CD4-positive, alpha-beta T cell treated with Interferon alpha-2 for 1 hour (primary cell): ENCODE measurements around the gene TSC22D1.

Experiments used
- DNase-seq, 2 donors: peaks; one replicate each; pipeline ENCODE4 v3.0.0-alpha.2; 2020 to 2022

The TSC22D1 gene

DNA sequence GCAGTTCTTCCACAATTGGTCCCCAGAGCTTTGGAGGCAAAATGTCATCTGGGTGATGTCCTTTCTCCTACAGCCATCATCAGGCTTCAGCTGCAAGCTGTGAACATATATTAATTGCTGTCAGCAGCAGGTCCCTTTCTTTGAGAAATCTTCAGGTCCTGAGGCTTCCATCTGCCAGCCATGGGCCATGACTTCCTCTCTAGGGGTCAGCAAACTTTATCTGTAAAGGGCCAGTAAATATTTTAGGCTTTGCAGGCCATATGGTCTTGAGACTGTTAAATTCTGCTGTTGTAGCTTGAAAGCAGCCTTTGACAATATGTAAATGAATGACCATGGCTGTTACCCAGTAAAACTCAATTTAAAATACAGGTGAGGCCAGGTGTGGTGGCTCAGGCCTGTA, 175.4 kb downstream of the TSC22D1 start:
- no peak for DNase-seq

- DNase-seq = no peak
These were observed 177.1 kb downstream of the TSC22D1 start for GRCh38 chr13:44399074-44399473.

DNA sequence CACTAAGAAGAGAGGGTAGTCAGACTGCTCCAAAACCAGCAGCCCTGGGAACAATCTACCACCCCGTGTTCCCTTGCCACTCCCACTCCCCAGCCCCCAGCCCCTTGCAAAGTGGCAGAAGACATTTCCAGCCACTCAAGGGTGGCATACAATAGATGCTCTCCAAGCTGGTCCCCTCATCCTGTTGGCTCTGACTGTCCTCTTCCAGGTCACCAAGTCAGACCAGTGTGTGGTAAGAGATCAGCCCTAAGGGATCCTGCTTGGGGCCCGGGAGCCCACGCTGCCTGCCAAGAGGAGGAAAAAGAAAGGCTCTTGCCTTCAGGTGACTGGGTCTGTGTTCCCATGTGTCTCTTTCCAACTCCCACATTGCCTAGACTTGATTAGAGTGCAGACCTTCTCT, 177.5 kb downstream of the TSC22D1 start:
- no peak for DNase-seq

DNA sequence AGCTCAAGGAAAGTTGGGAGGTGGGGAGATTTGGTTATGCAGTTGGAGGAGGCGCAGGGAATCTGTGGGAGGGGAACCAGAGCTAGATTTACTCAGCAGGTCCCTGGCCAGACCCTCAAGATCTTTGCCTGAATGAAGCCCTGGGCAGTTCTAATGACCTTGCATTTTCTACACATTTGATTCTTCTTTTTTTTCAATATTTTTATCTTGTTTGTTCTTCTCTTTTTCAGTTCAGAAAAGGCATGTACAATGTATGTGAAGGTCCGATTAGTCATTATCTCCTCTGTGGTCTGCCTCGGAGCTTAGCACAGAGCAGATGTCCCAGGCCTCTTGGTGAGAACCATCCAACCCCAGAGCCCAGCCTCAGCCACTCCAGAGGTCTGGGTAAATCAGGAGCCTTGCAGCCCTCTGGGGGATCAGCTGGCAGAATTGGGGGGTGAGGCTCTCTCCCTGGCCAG, 178.3 kb downstream of the TSC22D1 start:
- DNase-seq = no peak

- no peak for DNase-seq
These were observed 179.2 kb downstream of the TSC22D1 start for GRCh38 chr13:44396701-44397580.

DNA sequence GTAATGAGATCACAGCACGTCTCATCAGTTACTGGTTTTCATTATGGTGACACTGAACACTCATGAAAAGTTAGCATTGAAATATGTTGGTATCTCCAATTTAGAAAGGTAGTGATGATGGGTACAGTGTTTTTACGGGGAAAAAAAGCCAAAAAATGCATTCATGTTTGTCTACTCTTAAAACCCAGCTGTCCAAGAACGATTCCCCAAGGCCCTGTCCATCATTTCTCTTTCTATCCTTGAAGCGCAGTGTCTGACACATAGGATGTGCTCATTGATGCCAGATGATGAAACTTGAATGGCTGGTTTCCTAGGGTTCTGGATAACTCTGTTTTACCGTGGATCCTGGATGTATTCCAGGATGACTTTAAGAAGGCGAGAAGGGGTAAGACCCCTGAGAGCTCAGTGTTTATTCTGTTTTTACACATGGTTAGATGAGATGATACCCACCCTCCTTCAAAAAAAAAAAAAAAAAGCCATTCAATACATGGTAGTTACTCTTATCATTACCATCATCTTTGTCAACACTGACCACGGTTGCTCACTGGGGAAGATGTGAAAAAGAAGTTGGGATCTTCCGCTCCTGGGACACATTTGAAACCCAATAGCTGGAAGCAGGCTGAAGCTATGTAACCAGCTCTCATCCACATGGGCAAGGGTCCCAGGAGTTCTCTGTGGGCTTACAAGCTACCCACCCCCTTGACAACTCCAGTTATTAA, 180.0 kb downstream of the TSC22D1 start:
- DNase-seq = no peak

DNA sequence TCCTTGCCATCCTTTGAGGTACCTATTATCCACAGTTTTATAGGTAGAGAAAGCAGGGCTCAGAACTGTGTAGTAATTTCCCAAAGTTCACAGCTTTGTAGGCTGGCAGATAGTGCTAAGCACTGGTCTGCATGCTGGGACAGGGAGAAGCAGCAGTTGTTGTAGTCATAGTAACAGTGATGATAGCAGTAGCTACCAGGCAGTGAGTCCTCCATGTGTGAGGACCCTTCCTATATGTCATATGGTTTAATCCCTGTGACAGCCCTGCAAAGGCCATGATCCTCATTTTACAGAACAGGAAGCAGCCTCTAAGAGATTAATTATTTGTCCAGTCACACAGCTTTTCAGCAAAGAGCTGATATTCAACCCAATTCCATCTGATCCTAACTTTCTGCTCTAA, 181.5 kb downstream of the TSC22D1 start:
- DNase-seq = no peak

DNA sequence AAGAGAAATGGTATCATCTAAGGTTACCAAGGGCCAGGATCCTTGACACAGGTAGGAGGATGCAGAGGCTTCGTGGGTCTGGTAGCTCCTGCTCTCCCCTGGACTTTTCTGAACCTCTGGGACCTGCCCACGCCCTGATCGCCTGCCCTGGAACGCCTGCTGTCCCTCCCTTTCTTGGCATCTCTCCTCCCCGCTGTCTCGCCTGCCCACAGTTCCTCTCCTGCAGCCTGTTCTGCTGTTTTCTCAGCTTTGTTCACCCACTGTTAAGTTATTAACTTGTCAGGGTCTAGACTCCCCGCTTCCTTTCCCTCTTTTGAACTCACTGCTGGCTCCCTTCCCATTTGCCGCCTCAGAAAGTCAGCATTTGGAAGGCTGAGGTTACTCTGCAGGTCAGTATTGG, 182.7 kb downstream of the TSC22D1 start:
- DNase-seq = no peak

DNA sequence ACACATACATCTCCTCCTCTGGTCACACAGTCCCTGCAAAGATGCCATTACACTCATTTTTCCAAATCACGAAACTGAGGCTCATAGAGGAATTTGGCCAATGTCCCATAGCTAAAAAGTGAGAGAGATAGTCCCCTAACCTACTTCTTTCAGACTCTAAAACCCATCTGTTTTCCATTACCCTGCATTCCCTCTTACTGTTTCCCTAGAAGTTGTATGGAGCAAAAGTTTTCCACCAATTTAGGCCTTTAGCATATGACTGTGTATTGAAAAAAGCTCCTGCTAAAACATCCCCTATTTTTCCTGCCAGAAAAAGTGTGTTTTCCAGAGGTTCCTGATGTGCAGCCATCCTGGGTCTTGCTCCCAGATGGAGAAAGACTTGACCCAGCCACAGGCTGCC, 186.3 kb downstream of the TSC22D1 start:
- no peak for DNase-seq

- DNase-seq = no peak
These were observed 187.0 kb downstream of the TSC22D1 start for GRCh38 chr13:44389060-44389666.

DNA sequence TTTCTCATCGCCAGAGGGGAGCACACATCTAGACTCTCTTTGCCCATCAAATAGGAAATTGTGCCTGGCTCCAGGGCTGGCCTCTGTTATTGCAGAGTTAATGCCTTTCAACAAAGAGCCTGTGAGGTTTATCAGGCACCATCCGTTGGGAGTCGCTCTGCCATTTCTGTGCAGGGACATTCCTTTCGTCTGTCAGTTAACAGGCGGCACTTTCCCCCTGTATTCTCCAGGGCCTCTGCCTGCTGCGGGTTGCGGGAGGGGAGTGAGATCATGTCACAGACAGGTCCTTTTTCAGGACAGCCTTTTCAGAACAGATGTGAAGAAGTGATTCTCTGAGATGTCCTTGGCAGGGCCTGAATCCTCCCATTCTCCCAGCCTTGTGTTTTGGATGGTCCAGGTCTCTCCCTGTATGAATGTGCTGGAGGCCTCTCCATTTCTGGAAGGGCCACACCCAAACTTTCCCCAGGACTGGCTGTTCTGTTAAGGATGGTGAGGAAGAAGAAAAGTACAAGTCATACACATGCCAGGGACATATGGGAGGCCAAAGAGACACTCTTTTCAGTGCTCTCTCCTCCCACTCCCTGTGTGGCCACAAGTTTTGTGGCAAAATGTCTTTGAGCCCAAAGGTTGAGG, 187.6 kb downstream of the TSC22D1 start:
- DNase-seq = no peak

GRCh38 chr13:44386913-44387556, 189.1 kb downstream of the TSC22D1 start:
- DNase-seq = no peak

GRCh38 chr13:44385847-44386246, 190.3 kb downstream of the TSC22D1 start:
- DNase-seq = no peak

DNA sequence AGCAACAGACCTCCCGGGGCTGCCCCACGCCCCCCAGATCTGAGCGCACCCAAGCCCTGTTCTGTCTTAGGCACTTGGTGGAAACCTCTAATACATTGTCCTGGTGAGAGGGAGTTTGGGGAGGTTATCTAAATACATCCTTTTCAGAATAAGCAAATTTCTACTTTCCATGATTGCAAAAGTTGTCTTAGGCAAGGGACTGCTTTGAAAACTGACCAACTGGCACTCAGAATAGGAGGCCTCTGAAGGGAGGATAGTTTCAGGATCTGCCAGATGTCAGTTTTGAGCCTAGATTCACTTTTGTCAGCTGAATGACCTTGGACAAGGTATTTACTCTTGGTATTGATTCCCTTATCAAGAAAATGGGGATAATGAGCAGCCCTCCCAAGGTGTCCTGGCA, 190.7 kb downstream of the TSC22D1 start:
- DNase-seq = no peak

GRCh38 chr13:44384778-44385177, 191.4 kb downstream of the TSC22D1 start:
- no peak for DNase-seq

DNA sequence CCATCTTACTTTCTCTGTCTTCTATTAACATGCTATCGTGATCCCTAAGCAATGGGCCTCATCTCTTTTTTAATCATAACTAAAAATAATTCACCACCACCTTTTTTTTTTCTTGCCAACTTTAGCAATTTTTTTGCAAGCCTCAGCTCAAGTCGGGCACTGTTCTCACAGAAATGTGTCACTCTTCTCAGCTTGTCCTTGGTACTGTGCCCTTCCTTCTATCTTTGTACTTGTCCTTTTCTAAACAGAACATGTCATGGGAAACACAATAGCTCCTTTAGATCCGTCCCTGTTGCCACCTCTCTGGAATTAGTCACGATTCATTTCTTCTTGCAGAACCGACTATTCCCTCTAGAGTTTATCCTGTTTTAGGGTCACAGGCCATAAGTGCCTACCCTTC, 192.2 kb downstream of the TSC22D1 start:
- no peak for DNase-seq

- DNase-seq = no peak
These were observed 193.4 kb downstream of the TSC22D1 start for GRCh38 chr13:44382635-44383145.
